HCT116 (cell line): ENCODE data around the gene TCHP. TPM values are rescaled to one million over a fixed set of nuclear protein-coding genes. Genes with fewer than 3 reads are reported as not detected.

Experiments used
- ATAC-seq: fragments of 200-7000 bp; cut with Tn5 transposase; 2 replicates; pipeline ENCODE4 v1.9.1; 2020; ENCODE audit warnings: mild to moderate bottlenecking, moderate library complexity
- BruUV-seq: library from RNA; stranded (reverse); fragments of 400-500 nt; replicated peaks from 2 replicates; lab custom pipeline; 2021; lab: Mats Ljungman, UMichigan
- CTCF ChIA-PET: fragments of 300-600 bp; sonication (Branson Sonifier 250); formaldehyde crosslinking; loops from one replicate; lab custom pipeline; 2021; ENCODE audit warnings: antibody characterized with exemption; lab: Charles Lee
- POLR2A ChIA-PET: fragments of 300-600, 350-600 bp; sonication (Branson Sonifier 250); formaldehyde crosslinking; loops from one replicate; lab custom pipeline; 2021; ENCODE audit warnings: antibody characterized with exemption; lab: Charles Lee
- RAD21 ChIA-PET, 2 experiments: fragments of 300-600 bp; sonication (Branson Sonifier 250); formaldehyde crosslinking; loops; one replicate each; lab custom pipeline; 2023; ENCODE audit warnings: low total read pairs in 2 of 2; ENCODE audit not compliant: uncharacterized antibody in 2 of 2, unreplicated experiment in 2 of 2, low non-redundant PET in 1 of 2; lab: Charles Lee
- DNase-seq: peaks from one replicate; pipeline ENCODE4 v3.0.0-alpha.2; 2010; ENCODE audit warnings: low read depth, low spot score
- H2AFZ ChIP-seq: fragments of 200-600 bp; shearing (Covaris generic), sonication (generic); 2 replicates; pipeline ENCODE4 v1.6.1; 2017; ENCODE audit warnings: low read depth, mixed run types, mixed read lengths, antibody characterized with exemption, low read length; ENCODE audit not compliant: poor library complexity, severe bottlenecking
- H3K27ac ChIP-seq: 2 replicates; pipeline ENCODE4 v1.5.1; 2012; ENCODE audit warnings: low read depth, low read length
- H3K27me3 ChIP-seq: fragments of 200-600 bp; sonication (generic); 2 replicates; pipeline ENCODE4 v1.6.1; 2016; ENCODE audit warnings: mixed run types, low read length, mixed read lengths; ENCODE audit not compliant: insufficient read depth
- H3K36me3 ChIP-seq, 2 experiments: fragments of 200-500 bp in 1 of 2; fragments of 200-600 bp in 1 of 2; sonication (Bioruptor generic) in 1 of 2; sonication (generic) in 1 of 2; 2 replicates each; pipeline versions ENCODE4 v1.5.1 to v1.6.1; 2014 to 2016; ENCODE audit warnings: low read length in 2 of 2, inconsistent platforms in 1 of 2, mixed read lengths in 1 of 2, mixed run types in 1 of 2; ENCODE audit not compliant: insufficient read depth in 2 of 2, control insufficient read depth in 1 of 2
- H3K4me1 ChIP-seq, 2 experiments: fragments of 200-600 bp in 1 of 2; sonication (generic) in 1 of 2; 2 replicates each; pipeline versions ENCODE4 v1.5.1 to v1.6.1; 2012 to 2017; ENCODE audit warnings: low read length in 2 of 2, inconsistent platforms in 1 of 2, mild to moderate bottlenecking in 1 of 2, mixed read lengths in 1 of 2, mixed run types in 1 of 2, moderate library complexity in 1 of 2; ENCODE audit not compliant: insufficient read depth in 2 of 2, control insufficient read depth in 1 of 2
- H3K4me2 ChIP-seq: fragments of 200-600 bp; sonication (generic); 2 replicates; pipeline ENCODE4 v1.6.1; 2017; ENCODE audit warnings: mixed run types, low read length, mixed read lengths
- H3K4me3 ChIP-seq, 2 experiments: fragments of 200-600 bp in 1 of 2; sonication (generic) in 1 of 2; replicated peaks in 1 of 2; 2 replicates each; pipeline ENCODE4 v1.5.1; 2011 to 2016; ENCODE audit warnings: low read length in 2 of 2, control low read depth in 1 of 2, low read depth in 1 of 2, mild to moderate bottlenecking in 1 of 2, mixed read lengths in 1 of 2, mixed run types in 1 of 2
- H3K79me2 ChIP-seq: fragments of 200-600 bp; sonication (generic); 2 replicates; pipeline ENCODE4 v1.6.1; 2017; ENCODE audit warnings: mild to moderate bottlenecking, mixed run types, low read length, moderate library complexity, mixed read lengths; ENCODE audit not compliant: insufficient read depth
- H3K9ac ChIP-seq: fragments of 200-600 bp; sonication (generic); 2 replicates; pipeline ENCODE4 v1.6.1; 2016; ENCODE audit warnings: low read length, mixed read lengths
- H3K9me2 ChIP-seq: fragments of 200-600 bp; sonication (generic), shearing (Covaris generic); 2 replicates; pipeline ENCODE4 v1.6.1; 2017; ENCODE audit warnings: mixed run types, mild to moderate bottlenecking, moderate library complexity; ENCODE audit not compliant: insufficient read depth
- H3K9me3 ChIP-seq, 2 experiments: fragments of 200-500 bp in 1 of 2; fragments of 200-600 bp in 1 of 2; sonication (Bioruptor generic) in 1 of 2; sonication (generic) in 1 of 2; 2 replicates each; pipeline ENCODE4 v1.6.1; 2014 to 2017; ENCODE audit warnings: low read length in 2 of 2, mixed read lengths in 2 of 2, inconsistent platforms in 1 of 2, low read depth in 1 of 2, mild to moderate bottlenecking in 1 of 2, mixed run types in 1 of 2, moderate library complexity in 1 of 2; ENCODE audit not compliant: control insufficient read depth in 1 of 2, insufficient read depth in 1 of 2
- H4K20me1 ChIP-seq: fragments of 200-600 bp; sonication (generic), shearing (Covaris generic); 2 replicates; pipeline ENCODE4 v1.6.1; 2017; ENCODE audit warnings: mixed run types, mild to moderate bottlenecking, moderate library complexity; ENCODE audit not compliant: insufficient read depth
- EGR1 ChIP-seq: IDR thresholded peaks from 2 replicates; pipeline ENCODE4 v1.6.1; 2012; ENCODE audit warnings: low read depth
- POLR2AphosphoS5 ChIP-seq: IDR thresholded peaks from 2 replicates; pipeline ENCODE4 v1.6.1; 2011; ENCODE audit warnings: mild to moderate bottlenecking, low read depth, low read length, moderate library complexity
- RAD21 ChIP-seq: IDR thresholded peaks from 2 replicates; pipeline ENCODE4 v1.6.1; 2012; ENCODE audit warnings: low read depth, mild to moderate bottlenecking
- TCF7L2 ChIP-seq: IDR thresholded peaks from 2 replicates; pipeline ENCODE4 v1.7.0; 2011; ENCODE audit warnings: borderline replicate concordance, inconsistent platforms; ENCODE audit not compliant: insufficient read depth, insufficient read length; ENCODE audit errors: extremely low read depth
- YY1 ChIP-seq: IDR thresholded peaks from 2 replicates; pipeline ENCODE4 v1.6.1; 2011; ENCODE audit warnings: low read length, low read depth, moderate library complexity, mild to moderate bottlenecking; ENCODE audit not compliant: insufficient replicate concordance; ENCODE audit errors: extremely low read depth
- ZBTB33 ChIP-seq: IDR thresholded peaks from 2 replicates; pipeline ENCODE4 v1.6.1; 2011; ENCODE audit warnings: mild to moderate bottlenecking, low read length, moderate library complexity; ENCODE audit not compliant: insufficient replicate concordance; ENCODE audit errors: extremely low read depth
- ZFX ChIP-seq: fragments of 450-650 bp; IDR thresholded peaks from 2 replicates; pipeline ENCODE4 v1.6.1; 2017
- intact Hi-C: fragments of 100-400 bp; cut with micrococcal nuclease; formaldehyde crosslinking; loops from 2 replicates; pipeline ENCODE4 v1.10.0; 2022
- total RNA-seq: library from RNA; stranded (reverse); gene quantifications from one replicate; pipeline ENCODE4 v1.2.1, GENCODE V29; 2021; ENCODE audit not compliant: unreplicated experiment
- TF ChIP-seq, protein P1 (sequence below), 3 experiments: fragments of 200-600 bp in 1 of 3; sonication (generic) in 1 of 3; IDR thresholded peaks in 2 of 3; conservative IDR thresholded peaks in 1 of 3; 2 replicates each; pipeline ENCODE4 v1.5.1; 2012 to 2017; ENCODE audit warnings: low read depth in 2 of 3, low read length in 2 of 3, antibody characterized with exemption in 1 of 3, borderline replicate concordance in 1 of 3, control low read depth in 1 of 3, mild to moderate bottlenecking in 1 of 3, mixed read lengths in 1 of 3, mixed run types in 1 of 3, moderate library complexity in 1 of 3; ENCODE audit not compliant: insufficient read depth in 1 of 3

Gene TCHP
- total RNA-seq, 1 experiment from 2014 or later, result 17.3 TPM

- Histone ChIP-seq H3K36me3 (no peaks in the 10 kb centered on the region), H4K20me1 (no peaks in the 10 kb centered on the region), H3K4me1 (peaks cover 17 to 34% of the 10 kb centered on the region in 2 experiments), H3K9me3 (no peaks in the 10 kb centered on the region), H3K9ac (peak within 1 kb of the TSS; percentile 75), H3K9me2 (no peaks in the 10 kb centered on the region), H3K27me3 (no peaks in the 10 kb centered on the region), H3K4me2 (peak within 1 kb of the TSS; percentile 96), H3K27ac (peak within 1 kb of the TSS; percentile 35; the same call in 1 of the 2 replicates), H3K79me2 (peaks cover 30% of the 10 kb centered on the region), H2AFZ (peak within 1 kb of the TSS; percentile 82), H3K4me3 (peak within 1 kb of the TSS; percentile 79 to 94)
- RAD21 ChIA-PET, result no interaction called here
- CTCF ChIA-PET, result no interaction called here
- peak; percentile 95 for ATAC-seq
- TF ChIP-seq RAD21 (peak; percentile 54), EGR1 (peak; percentile 73), YY1 (no peak), ZBTB33 (peak; percentile 11), ZFX (peak; percentile 35; the same call in 1 of the 2 replicates), POLR2AphosphoS5 (peak; percentile 79), TCF7L2 (no peak)
- TF ChIP-seq, protein P1, sequence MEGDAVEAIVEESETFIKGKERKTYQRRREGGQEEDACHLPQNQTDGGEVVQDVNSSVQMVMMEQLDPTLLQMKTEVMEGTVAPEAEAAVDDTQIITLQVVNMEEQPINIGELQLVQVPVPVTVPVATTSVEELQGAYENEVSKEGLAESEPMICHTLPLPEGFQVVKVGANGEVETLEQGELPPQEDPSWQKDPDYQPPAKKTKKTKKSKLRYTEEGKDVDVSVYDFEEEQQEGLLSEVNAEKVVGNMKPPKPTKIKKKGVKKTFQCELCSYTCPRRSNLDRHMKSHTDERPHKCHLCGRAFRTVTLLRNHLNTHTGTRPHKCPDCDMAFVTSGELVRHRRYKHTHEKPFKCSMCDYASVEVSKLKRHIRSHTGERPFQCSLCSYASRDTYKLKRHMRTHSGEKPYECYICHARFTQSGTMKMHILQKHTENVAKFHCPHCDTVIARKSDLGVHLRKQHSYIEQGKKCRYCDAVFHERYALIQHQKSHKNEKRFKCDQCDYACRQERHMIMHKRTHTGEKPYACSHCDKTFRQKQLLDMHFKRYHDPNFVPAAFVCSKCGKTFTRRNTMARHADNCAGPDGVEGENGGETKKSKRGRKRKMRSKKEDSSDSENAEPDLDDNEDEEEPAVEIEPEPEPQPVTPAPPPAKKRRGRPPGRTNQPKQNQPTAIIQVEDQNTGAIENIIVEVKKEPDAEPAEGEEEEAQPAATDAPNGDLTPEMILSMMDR (IDR thresholded peaks at IDR 0.05 in 2 of 3, conservative IDR thresholded peaks at IDR 0.05 in 1 of 3; ENCODE audit: borderline replicate concordance in 1 of 3, insufficient read depth in 1 of 3, low read depth in 2 of 3, low read length in 2 of 3), result peak; percentile 12 to 27 (median 24); a peak in 3 of 6 replicates
- no TSS peak for BruUV-seq
- POLR2A ChIA-PET, result no interaction called here
- intact Hi-C loops, result loop anchor here (2.0 kb wide), 1 partner anchor 75 kb away; no protein-coding TSS in a partner anchor
- DNase-seq, result peak; percentile 45
Observed at GRCh38 chr12:109880043-109880931, 19.8 kb upstream of the TCHP start, which contains the start of gene GLTP. GLTP (minus strand) TSS chr12:109880541; CDS start chr12:109880374, 167 bp downstream.
